Measurements from ENCODE around the gene CCL4L2.
"Not testable (repeated sequence)": the region's sequence is repeated elsewhere in the genome, so short reads cannot be mapped to it uniquely, and the experiment has no call there.

The CCL4L2 gene

DNA sequence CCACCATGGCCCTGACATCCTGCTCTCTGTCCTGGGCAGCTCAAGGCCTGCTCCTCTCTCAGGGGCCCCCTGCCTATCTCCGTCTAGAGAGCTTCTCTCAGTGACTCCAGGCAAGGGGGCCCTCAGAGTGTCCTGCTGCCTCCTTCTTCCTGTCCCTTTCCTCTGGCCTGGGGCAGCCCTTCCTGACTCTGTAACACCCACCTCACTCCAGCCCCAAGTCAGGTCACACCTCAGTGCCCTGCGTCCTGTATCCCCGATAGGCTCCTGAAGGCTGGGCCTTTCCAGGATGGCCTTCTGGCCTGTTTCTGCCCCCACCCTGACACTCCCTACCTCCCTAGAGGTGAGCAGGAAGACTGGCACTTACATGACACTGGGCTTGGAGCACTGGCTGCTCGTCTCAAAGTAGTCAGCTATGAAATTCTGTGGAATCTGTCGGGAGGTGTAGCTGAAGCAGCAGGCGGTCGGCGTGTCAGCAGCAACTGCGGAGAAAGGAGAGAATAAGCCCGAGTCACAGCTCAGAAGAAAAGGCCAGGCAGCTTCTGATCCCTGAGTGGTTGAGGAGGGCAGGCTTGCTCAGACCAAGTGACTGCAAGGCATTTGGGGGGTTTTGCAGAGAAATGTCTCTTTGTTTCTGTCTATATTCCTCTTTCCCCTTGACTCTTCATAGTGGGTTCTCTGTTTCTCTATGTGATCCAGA lies 15.3 kb upstream of the CCL4L2 start:
- DNase-seq, result no peak

DNA sequence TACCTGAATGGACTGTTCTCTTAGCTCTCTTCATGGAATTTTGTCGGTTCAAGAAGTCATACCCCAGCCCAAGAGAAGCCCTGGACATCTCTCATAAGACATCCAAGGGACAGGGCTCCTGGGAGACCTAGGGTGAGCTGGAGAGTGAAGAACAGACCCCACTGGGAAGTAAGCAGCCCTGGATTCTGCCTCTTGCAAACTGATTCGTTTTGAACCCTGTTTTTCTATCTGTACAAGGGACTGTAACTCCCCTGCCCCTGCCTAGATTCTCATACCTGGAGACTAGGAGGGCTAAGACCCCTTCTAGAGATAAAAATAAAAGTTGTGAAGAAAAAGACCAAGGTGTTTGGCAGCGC lies 14.8 kb upstream of the CCL4L2 start:
- DNase-seq, result no peak

DNA sequence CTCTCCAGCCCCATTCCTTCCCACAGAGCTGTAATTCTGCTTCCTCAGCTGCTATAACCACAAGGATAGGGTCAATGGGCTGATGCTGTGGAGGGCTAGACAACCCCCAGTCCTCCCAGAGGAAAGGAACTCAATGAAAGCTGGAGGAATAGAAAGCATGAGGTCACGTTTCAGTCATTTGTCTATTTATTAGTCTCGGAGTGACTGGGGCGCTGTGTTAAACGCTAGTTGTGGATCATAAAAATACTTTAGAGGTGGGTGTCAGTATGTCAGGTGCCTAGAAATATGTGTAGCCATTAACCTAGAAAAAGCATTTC lies 13.5 kb upstream of the CCL4L2 start:
- no peak for DNase-seq

DNA sequence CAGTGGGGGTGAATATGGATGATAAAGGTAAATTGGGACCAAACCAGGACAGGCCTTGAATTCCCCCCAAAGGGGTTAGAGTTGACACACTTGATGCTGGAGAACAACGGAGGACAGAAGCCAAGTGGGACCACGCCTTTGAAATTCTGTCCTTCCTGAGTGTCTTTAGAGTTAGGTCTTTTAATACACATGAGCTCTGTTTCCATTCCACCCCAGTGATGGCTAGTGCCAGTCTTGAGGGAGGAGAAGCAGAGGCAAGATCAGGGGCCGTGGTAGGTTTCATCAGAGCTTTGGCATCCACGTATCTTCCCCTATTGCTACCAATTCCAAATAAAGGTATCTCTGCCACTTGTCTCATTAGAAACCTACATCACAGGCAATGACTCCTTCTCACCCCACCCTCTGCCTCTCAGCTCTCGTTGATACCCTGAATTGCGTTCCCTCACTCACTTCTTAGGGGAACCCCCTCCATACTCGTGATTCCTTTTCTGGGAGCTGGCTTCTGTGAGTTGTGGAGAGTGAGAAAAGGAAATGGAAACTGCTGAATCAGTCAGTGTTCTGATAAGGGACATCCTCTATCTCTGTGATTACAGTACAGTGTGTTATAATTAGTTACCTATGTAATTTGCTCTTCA lies 11.9 kb upstream of the CCL4L2 start:
- no peak for DNase-seq

DNA sequence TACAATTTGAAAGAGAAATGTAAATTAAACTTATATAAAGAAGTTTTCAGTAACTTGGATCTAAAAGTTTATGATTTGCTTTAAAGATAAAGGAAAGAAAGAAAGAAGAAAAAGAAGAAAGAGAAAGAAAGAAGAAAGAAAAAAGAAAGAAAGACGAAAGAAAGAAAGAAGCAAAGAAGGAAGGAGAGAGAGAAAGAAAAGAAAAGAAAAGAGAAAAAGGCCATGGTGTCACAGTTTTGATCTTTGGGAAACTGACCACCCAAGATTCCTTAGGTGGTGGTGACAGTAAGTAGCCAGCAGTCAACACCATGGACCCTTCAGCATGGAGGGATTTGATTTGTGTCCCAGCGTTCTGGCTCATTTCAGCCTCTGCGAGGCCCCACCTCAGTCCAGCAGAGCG lies 9.8 kb upstream of the CCL4L2 start:
- DNase-seq, result not testable (repeated sequence)

- DNase-seq, result not testable (repeated sequence)
Observed at GRCh38 chr17:36201506-36201905, 9.4 kb upstream of the CCL4L2 start.

DNA sequence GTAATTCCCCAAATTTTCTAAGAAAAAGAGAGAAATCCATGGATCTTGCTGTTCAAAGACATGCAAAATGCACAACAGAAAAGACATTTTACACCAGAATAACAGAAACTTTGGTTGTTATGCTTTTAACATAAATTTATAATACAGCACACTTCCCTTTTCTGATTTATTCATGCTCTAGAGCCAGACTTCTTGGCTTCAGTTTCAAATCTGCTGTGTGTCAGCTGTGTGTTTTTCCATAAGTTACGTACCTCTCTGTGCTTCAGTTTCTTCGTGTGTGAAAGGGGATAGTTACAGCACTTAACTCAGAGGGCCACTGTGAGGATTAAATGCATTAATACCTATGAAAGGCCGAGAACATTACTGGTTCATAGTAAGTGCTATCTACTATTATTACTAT lies 7.5 kb upstream of the CCL4L2 start:
- DNase-seq, result no peak

- DNase-seq, result no peak
Observed at GRCh38 chr17:36204724-36205500, 6.0 kb upstream of the CCL4L2 start.

DNA sequence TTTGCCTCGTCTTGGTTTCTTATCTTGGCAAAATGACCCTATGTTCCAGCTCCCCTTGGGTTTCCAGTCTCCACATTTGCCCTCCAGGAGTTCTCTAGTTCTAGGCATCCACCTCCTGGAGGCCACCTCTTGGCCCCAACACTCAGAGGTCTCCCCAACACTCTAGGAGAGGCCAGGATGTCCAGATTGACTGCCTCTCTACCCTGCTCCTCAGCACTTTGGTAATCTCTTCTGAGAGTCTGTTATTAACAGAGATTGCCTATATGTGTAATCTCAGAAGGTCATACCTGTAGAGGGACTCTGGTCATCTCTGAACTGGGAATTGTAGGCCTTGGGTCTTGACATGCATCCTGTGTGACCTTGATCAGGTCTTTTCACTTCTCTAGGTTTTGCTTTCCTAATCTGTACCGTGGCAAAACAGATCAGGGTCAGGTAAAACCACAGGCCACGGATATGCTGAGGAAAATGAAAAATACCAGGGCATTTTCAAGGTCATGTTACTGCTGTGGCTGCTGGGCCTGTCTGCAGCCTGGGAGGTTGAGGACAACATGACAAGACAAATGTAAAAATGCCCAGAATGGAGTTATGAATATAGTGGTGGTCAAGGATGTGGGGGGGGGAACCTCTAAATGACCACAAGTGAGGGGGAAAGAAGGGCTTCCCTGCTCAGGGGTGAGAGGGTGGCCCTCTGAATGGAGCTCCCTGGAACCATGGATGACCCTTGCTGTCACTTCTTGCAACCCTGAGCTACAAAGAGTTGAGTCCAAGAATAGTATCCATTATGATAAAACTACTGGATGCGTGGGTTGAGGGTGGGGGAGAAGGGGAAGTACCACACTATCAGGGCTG lies 5.0 kb upstream of the CCL4L2 start:
- no peak for DNase-seq

DNA sequence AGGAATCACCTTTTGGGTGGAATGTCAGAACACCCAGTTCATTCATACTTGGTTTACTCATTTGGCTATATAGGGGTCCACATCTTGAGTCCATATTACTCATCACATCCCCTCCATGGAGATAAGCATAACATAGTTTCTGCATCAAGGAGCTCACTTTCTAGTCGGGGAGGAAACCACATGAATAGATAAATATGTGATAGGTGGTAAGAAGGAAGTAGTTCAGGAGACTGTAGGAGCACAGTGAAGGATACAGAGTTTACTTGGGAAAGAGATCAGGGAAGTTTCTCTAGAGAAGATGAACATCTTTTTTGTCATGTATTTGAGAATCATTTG lies 4.4 kb upstream of the CCL4L2 start:
- DNase-seq, result not testable (repeated sequence)

DNA sequence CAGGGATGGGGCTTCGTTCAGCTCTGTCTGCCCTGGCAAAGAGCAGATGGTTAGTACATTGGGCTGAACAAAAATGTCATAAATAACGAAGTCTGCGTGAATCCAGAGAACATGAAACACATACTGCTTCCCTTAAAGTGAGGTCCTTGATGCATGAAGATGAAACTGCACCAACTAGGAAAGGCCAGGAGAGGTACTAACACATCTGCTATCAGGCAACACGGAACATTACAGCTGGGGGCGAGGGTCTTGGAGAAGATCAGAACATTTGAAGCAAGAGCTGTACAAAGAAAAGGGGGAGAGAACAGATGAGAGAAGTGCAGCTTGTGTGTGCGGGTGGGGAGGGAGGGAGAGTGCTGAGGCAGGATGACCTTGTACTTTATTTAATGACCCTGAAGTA lies 3.5 kb upstream of the CCL4L2 start:
- not testable (repeated sequence) for DNase-seq

DNA sequence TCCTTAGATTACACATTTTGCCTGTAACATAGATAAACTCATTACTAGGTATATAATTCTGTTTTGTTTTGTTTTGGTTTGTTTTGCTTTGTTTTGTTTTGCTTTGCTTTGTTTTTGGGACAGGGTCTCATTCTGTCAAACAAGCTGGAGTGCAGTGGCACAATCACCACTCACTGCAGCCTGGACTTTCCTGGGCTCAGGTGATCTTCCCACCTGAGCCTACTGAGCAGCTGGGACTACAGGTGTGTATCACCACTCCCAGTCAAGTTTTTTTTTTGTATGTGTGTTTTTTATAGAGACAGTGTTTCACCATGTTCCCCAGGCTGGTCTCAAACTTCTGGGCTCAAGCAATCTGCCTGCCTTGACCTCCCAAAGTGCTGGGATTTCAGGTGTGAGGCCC lies 1.3 kb upstream of the CCL4L2 start:
- DNase-seq, result no peak

DNA sequence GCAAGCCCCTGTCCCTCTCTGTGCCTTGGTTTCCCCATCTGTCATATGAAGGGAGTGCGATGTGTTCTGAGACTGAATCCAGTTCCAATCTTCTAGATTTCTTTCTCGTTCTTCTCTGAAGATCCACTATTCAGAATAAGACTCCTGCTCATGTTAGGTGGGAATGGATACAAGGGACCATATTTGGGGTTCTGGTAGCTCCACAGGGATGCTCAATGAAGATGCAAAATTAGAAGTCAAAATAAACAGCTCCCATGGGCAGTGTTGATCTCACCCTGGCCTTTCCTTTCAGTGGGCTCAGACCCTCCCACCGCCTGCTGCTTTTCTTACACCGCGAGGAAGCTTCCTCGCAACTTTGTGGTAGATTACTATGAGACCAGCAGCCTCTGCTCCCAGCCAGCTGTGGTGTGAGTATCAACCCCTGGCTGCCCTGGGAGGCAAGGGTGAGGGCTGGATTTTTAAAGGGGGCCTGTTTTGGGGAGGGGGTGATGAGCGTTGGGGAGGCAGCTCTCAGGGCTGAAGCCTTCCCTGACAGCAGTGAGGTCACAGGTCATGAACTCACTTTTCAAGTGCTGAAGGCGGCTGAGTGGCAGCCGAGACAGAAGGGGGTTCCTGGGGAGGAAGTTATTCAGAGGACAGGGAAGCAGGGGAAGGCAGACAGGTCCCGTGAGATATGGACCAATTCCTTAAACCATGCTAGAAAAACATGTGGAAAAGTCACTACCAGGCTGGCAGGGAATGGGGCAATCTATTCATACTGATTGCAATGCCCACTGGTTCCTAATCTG lies 815 bp downstream of the CCL4L2 start:
- DNase-seq, result not testable (repeated sequence)

GRCh38 chr17:36212272-36212605 lies 1.4 kb downstream of the CCL4L2 start:
- DNase-seq, result no peak

GRCh38 chr17:36212966-36213365 lies 2.1 kb downstream of the CCL4L2 start:
- no peak for DNase-seq

- DNase-seq, result no peak
Observed at GRCh38 chr17:36213695-36214094, 2.8 kb downstream of the CCL4L2 start.

DNA sequence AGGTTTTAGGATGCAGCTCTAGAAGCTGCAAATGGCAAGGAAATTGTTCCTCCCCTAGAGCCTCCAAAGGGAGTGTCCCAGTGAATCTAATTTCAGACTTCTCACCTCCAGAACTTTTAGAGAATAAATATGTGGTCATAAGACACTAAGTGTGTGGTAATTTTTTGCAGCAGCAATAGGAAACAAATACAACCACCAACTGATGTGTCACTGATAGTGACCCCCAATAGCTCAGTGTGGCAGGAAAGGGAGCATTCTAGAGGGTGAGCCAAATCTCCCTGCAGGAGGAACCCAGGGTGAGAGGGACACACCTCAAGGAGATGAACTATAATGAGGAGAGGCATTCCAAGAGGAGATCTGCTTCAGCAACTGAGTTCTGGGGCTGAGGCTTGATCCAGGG lies 4.1 kb downstream of the CCL4L2 start:
- DNase-seq, result no peak

DNA sequence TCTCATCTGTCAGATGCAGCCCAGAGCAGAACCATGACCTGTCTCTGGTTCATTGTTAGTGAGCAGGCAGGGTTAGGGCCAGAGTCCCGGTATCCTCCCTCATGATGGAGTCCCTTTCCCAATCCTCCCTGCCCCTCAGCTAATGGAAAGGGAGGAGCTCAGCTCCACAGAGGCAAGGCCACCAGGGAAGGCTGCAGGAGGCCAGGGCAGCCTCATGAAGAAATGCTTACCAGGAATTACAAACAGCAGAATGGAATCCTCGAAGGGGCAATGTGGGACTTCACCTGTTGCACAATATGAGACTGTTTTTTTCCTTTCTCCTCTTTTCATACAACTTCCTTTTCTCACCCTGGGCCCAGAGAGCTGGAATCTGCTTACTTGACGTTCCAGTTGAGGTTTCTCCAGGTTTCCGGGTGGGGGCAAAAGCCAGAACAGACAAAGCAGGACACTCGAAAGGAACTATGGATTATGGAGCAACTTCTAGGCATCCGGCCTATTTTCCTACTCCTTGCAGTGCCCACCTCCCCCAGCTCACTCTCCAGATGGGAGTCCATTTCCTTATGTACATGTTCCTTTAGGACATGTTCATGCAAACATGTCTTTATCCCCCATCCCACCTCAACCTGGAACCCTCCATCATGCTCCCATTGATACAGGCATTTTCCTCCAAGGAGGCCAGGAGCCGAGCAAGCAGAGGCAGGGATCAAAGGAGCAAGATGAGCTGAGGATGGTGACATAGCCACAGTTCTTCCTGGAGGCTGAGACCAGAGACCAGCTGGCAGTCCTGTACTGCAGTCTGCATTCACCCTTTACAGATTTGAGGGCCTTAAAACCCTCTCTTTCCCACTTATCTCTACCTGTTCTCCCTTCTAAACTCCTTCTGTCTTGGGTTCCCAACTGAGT lies 4.8 kb downstream of the CCL4L2 start:
- not testable (repeated sequence) for DNase-seq

- DNase-seq, result not testable (repeated sequence)
Observed at GRCh38 chr17:36219556-36219955, 8.7 kb downstream of the CCL4L2 start.

DNA sequence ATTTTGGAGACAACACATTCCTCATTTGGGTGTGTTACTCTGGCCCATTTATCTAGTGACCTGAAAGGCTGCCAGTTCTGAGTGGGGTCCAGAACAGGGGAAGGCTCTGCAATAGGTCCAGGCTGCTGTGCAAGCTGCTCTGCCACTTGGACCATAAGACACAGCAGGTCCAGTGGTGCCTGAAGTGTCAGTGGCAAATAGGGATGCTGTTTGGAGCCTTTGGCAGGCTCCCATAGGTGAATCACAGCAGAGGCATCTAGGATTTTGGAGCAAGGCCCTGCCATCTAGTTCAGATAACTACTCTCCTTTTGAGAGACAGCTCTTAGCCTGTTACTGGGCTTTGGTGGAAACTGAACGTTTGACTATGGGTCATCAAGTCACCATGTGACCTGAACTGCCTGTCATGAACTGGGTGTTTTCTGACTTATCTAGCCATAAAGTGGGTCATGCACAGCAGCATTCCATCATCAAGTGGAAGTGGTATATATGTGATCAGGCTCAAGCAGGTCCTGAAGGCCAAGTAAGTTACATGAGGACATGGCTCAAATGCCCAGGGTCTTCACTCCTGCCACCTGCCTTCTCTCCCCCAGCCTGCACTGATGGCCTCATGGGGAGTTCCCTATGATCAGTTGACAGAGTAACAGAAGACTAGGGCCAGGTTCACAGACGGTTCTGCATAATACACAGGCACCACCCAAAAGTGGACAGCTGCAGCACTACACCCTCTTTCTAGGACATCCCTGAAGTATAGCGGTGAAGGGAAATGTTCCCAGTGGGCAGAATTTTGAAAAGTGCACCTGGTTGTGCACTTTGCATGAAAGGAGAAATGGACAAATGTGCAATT lies 10.1 kb downstream of the CCL4L2 start:
- not testable (repeated sequence) for DNase-seq
